NT2/D1 (cell line): ENCODE data around the gene AGAP1.

Experiments
- DNase-seq: peaks from one replicate; pipeline ENCODE4 v3.0.0-alpha.2; 2011; ENCODE audit warnings: low read depth, low spot score
- H3K27me3 ChIP-seq: 2 replicates; pipeline ENCODE4 v1.6.0; 2011; ENCODE audit warnings: mild to moderate bottlenecking; ENCODE audit not compliant: insufficient read length, insufficient read depth
- H3K36me3 ChIP-seq: 2 replicates; pipeline ENCODE4 v1.6.1; 2011; ENCODE audit warnings: mild to moderate bottlenecking, low read length, mixed read lengths; ENCODE audit not compliant: insufficient read depth, insufficient read length
- H3K4me1 ChIP-seq: 2 replicates; pipeline ENCODE4 v1.5.1; 2011; ENCODE audit not compliant: insufficient read depth, insufficient read length
- H3K4me3 ChIP-seq: 2 replicates; pipeline ENCODE4 v1.5.1; 2011; ENCODE audit warnings: low read depth; ENCODE audit not compliant: insufficient read length
- H3K9ac ChIP-seq: 2 replicates; pipeline ENCODE4 v1.6.0; 2011; ENCODE audit warnings: low read depth; ENCODE audit not compliant: insufficient read length
- H3K9me3 ChIP-seq: 2 replicates; pipeline ENCODE4 v1.5.1; 2011; ENCODE audit warnings: mild to moderate bottlenecking, low read length; ENCODE audit not compliant: insufficient read depth
- SUZ12 ChIP-seq: IDR thresholded peaks from 2 replicates; pipeline ENCODE4 v1.6.1; 2011; ENCODE audit not compliant: insufficient read length, insufficient read depth; ENCODE audit errors: extremely low read depth
- YY1 ChIP-seq: IDR thresholded peaks from 2 replicates; pipeline ENCODE4 v1.6.1; 2011; ENCODE audit not compliant: insufficient read length, insufficient read depth
- ZNF274 ChIP-seq: IDR thresholded peaks from 2 replicates; pipeline ENCODE4 v1.6.1; 2011; ENCODE audit warnings: mild to moderate bottlenecking, low read depth, low read length

The AGAP1 gene

GRCh38 chr2:235603659-235604058 is 109.8 kb downstream of the AGAP1 start:
- Histone ChIP-seq H3K4me1 (peaks cover 10% of the 10 kb centered on the region), H3K9ac (no peak overlapping the region), H3K36me3 (peaks cover 8% of the 10 kb centered on the region), H3K27me3 (no peaks in the 10 kb centered on the region), H3K9me3 (peaks cover 7% of the 10 kb centered on the region; the same call in 1 of the 2 replicates), H3K4me3 (no peak overlapping the region)
- DNase-seq: no peak
- TF ChIP-seq SUZ12 (no peak), YY1 (no peak), ZNF274 (no peak)

GRCh38 chr2:235605312-235606003 is 111.6 kb downstream of the AGAP1 start:
- Histone ChIP-seq H3K27me3 (no peaks in the 10 kb centered on the region), H3K9ac (no peak overlapping the region), H3K36me3 (peaks cover 5% of the 10 kb centered on the region), H3K4me1 (peaks cover 8% of the 10 kb centered on the region), H3K9me3 (peaks cover 7% of the 10 kb centered on the region; the same call in 1 of the 2 replicates), H3K4me3 (no peak overlapping the region)
- peak; percentile 69 for DNase-seq
- TF ChIP-seq YY1: no peak

DNA sequence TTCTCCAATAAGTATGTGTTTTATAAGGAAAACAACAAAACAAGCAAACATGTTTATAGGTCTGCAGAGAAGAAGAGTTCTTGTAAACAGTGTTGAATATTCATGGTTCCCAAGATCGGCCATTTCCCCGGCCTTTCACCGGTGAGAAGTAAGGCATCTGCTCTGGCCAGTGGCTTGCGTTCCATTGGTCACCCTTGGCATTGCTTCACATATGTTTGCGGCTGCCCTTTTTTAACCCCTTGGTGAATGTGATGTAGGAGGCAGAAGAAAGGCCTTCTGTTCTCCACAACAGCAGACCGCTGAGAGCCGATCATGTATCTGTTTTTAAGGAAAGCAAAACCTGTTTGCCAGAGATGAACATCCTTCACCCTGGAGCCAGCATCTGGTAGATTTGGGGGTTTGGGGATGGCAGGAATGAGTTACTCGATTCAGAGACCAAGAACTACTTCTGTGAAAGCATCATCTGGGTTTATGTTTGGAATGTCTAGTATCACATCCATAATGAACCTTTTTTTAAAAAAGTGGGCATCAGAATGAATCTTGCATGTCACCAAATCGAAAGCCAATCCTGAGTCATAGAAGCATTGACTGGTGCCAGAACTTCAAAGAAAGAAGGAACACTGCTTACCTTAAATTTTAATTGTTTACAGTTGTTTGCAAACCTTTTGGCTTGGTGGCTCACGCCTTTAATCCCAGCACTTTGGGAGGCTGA is 112.3 kb downstream of the AGAP1 start:
- Histone ChIP-seq H3K27me3 (no peaks in the 10 kb centered on the region), H3K4me1 (peaks cover 11% of the 10 kb centered on the region), H3K4me3 (no peak overlapping the region), H3K9ac (no peak overlapping the region), H3K9me3 (peaks cover 7% of the 10 kb centered on the region; the same call in 1 of the 2 replicates), H3K36me3 (no peaks in the 10 kb centered on the region)
- TF ChIP-seq ZNF274: no peak
- TF ChIP-seq YY1: no peak
- TF ChIP-seq SUZ12: no peak
- peak; percentile 47 for DNase-seq

DNA sequence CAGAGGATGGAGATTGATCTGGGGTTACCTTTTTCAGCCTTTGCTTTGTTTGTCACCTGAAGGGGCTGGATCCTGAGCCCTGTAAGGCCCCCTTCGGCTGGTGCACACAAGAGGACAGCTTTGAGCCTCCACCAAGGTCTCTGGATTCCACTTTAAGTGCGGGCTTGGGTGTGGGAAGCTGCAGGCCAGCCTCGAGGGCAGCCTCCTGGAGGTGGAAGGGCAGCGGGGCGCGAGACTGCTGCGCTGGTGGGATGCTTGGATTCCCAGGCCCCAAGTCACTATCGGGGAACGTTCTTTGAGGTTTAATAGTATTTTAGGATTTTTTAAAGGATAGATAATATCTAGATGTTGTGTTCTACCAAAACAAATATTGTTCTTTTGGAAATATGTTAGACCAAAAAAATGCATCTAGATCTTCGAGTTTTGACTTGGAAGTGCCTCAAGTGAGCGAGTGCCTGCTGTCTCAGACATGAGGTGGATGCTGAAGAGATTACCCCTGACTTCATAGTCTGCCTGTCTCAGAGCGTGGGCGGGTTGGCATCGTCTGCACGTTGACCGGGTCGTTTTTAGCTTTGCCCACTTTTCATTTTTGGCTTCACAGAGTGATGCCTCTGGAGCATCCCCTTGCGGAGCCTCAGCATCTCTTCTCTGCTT is 113.8 kb downstream of the AGAP1 start:
- no peak for DNase-seq
- no peaks in the 10 kb centered on the region for H3K27me3 ChIP-seq
- no peaks in the 10 kb centered on the region for H3K36me3 ChIP-seq
- peaks cover 7% of the 10 kb centered on the region; the same call in 1 of the 2 replicates for H3K9me3 ChIP-seq
- TF ChIP-seq ZNF274 (no peak), YY1 (no peak), SUZ12 (no peak)
- H3K9ac ChIP-seq: no peak overlapping the region
- peaks cover 11% of the 10 kb centered on the region for H3K4me1 ChIP-seq
- no peak overlapping the region for H3K4me3 ChIP-seq

DNA sequence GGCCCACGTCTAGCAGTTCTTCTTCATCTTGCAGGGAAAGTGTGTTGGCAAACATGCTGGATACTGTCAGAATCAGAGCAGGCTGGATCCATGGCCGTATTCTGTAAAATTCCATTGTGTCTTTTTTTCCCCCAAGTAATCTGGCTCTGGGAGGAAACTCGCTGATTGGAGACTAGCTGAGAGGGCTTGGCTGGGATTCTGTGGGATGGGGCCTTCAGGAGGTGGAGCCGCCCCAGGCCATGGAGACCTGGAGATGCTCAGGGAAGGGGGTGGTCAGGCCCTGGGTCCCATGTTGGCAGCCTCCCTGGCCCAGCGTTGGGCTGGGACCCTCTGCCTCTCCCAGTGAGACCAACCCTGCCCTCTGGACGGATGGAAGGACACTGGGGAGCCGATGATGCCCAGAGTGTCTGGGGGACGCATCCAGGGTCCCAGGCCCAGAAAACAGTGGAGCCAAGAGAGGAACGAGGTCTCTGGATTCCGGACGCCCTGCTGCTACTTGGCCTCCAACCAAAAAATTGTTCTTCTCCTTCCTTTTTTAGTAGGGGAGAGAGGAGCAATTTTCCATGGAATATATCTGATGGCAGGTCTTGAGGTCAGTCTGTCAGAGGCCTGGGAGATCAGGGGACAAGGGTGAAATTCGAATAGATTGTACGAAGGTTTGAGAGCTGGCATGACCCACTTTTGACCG is 114.5 kb downstream of the AGAP1 start:
- DNase-seq: no peak
- TF ChIP-seq SUZ12 (no peak), ZNF274 (no peak), YY1 (no peak)
- Histone ChIP-seq H3K36me3 (no peaks in the 10 kb centered on the region), H3K9ac (no peak overlapping the region), H3K27me3 (no peaks in the 10 kb centered on the region), H3K9me3 (peaks cover under 1% of the 10 kb centered on the region; the same call in 1 of the 2 replicates), H3K4me1 (peaks cover 11% of the 10 kb centered on the region), H3K4me3 (no peak overlapping the region)

GRCh38 chr2:235609321-235609720 is 115.5 kb downstream of the AGAP1 start:
- peaks cover 11% of the 10 kb centered on the region for H3K4me1 ChIP-seq
- TF ChIP-seq SUZ12 (no peak), ZNF274 (no peak), YY1 (no peak)

More at GRCh38 chr2:235609321-235609720, 115.5 kb downstream of the AGAP1 start:
- DNase-seq: no peak
- Histone ChIP-seq H3K27me3 (no peaks in the 10 kb centered on the region), H3K36me3 (no peaks in the 10 kb centered on the region), H3K4me3 (no peak overlapping the region), H3K9ac (no peak overlapping the region), H3K9me3 (no peaks in the 10 kb centered on the region)
